Activated CD8-positive, alpha-beta memory T cell treated with anti-CD3 and anti-CD28 coated beads, Interleukin-2, amount 10 ng/mL, durations not matched to agents 7 days and 5 days (primary cell): ENCODE data around the gene TAS1R3. TPM values are rescaled to one million over a fixed set of nuclear protein-coding genes. Genes with fewer than 3 reads are reported as not detected.

Experiments used
- ATAC-seq: fragments of 150-1000 bp; cut with Tn5 transposase; one replicate; pipeline ENCODE4 v1.10.0; 2021; ENCODE audit warnings: moderate library complexity
- CTCF ChIA-PET: fragments of 350-600 bp; sonication (Branson Sonifier 250); formaldehyde crosslinking; loops from one replicate; lab custom pipeline; 2021; ENCODE audit warnings: antibody characterized with exemption; lab: Charles Lee
- DNase-seq: peaks from one replicate; pipeline ENCODE4 v3.0.0-alpha.2; 2020
- H3K27ac Mint-ChIP-seq: one replicate; pipeline ENCODE4 v1.8.0; 2021; ENCODE audit warnings: mild to moderate bottlenecking, mixed read lengths
- H3K27me3 Mint-ChIP-seq: one replicate; pipeline ENCODE4 v1.8.0; 2021; ENCODE audit warnings: mixed read lengths
- H3K36me3 Mint-ChIP-seq: one replicate; pipeline ENCODE4 v1.8.0; 2021; ENCODE audit warnings: mild to moderate bottlenecking, mixed read lengths
- H3K4me1 Mint-ChIP-seq: one replicate; pipeline ENCODE4 v1.8.0; 2021; ENCODE audit warnings: mixed read lengths
- H3K4me3 Mint-ChIP-seq: one replicate; pipeline ENCODE4 v1.8.0; 2021; ENCODE audit warnings: mild to moderate bottlenecking, moderate library complexity, mixed read lengths
- H3K9me3 Mint-ChIP-seq: one replicate; pipeline ENCODE4 v1.8.0; 2022; ENCODE audit warnings: low read depth, mixed read lengths
- total RNA-seq, 2 experiments: library from RNA; stranded (reverse); gene quantifications; one replicate each; pipeline ENCODE4 v1.2.3, GENCODE V29; 2021

Gene TAS1R3
- total RNA-seq, 2 experiments from 2014 or later: 0.77 to 0.82 TPM

- Mint-ChIP-seq H3K4me3 (peak overlapping the region; percentile 71), H3K4me1 (peaks cover 19% of the 10 kb centered on the region), H3K27me3 (peaks cover 3% of the 10 kb centered on the region), H3K9me3 (no peaks in the 10 kb centered on the region), H3K27ac (no peak overlapping the region), H3K36me3 (no peaks in the 10 kb centered on the region)
- no peak for ATAC-seq
- DNase-seq: no peak
- CTCF ChIA-PET: interaction anchor here (1.1 to 1.9 kb wide), 4 partner anchors 24 to 52 kb away, joined by 5 to 16 read pairs (median 8); partner anchors contain the start of gene CCNL2
These were observed 16.0 kb downstream of the TAS1R3 start for GRCh38 chr1:1347026-1347595.

GRCh38 chr1:1347663-1348419, 16.8 kb downstream of the TAS1R3 start:
- peak overlapping the region; percentile 71 for H3K4me3 Mint-ChIP-seq
- no peaks in the 10 kb centered on the region for H3K9me3 Mint-ChIP-seq
- CTCF ChIA-PET: interaction anchor here (1.0 to 1.9 kb wide), 7 partner anchors 23 to 226 kb away, joined by 3 to 16 read pairs (median 6); partner anchors contain the start of genes AURKAIP1 and CCNL2

GRCh38 chr1:1348420-1349255, 17.6 kb downstream of the TAS1R3 start:
- Mint-ChIP-seq H3K36me3 (no peaks in the 10 kb centered on the region), H3K4me1 (peaks cover 23% of the 10 kb centered on the region), H3K9me3 (no peaks in the 10 kb centered on the region), H3K4me3 (peak overlapping the region; percentile 71), H3K27ac (peak overlapping the region; percentile 24), H3K27me3 (peaks cover 18% of the 10 kb centered on the region)
- DNase-seq (no peak), ATAC-seq (peak; percentile 50)
- CTCF ChIA-PET: interaction anchor here (1.0 to 1.9 kb wide), 7 partner anchors 23 to 227 kb away, joined by 3 to 16 read pairs (median 6); partner anchors contain the start of genes AURKAIP1 and CCNL2

More at GRCh38 chr1:1347663-1348419, 16.8 kb downstream of the TAS1R3 start:
- Mint-ChIP-seq H3K36me3 (no peaks in the 10 kb centered on the region), H3K4me1 (peaks cover 23% of the 10 kb centered on the region), H3K27ac (no peak overlapping the region), H3K27me3 (peaks cover 10% of the 10 kb centered on the region)
- DNase-seq (no peak), ATAC-seq (no peak)

- Mint-ChIP-seq H3K27me3 (peaks cover 25% of the 10 kb centered on the region), H3K4me1 (peaks cover 25% of the 10 kb centered on the region), H3K4me3 (peak within 1 kb of the TSS; percentile 71), H3K27ac (peak within 1 kb of the TSS; percentile 24), H3K9me3 (no peaks in the 10 kb centered on the region), H3K36me3 (no peaks in the 10 kb centered on the region)
- ATAC-seq: peak; percentile 83
- peak; percentile 79 for DNase-seq
- CTCF ChIA-PET: interaction anchor here (1.2 to 1.8 kb wide), 3 partner anchors 22 to 92 kb away, joined by 3 to 16 read pairs (median 16); partner anchors contain the start of gene AURKAIP1
These were observed 18.4 kb downstream of the TAS1R3 start, which contains the start of gene DVL1 for GRCh38 chr1:1349256-1350012. Gene DVL1, minus strand, starts transcription at chr1:1349418. Its CDS starts 353 bp downstream, at chr1:1349065.

- peaks cover 25% of the 10 kb centered on the region for H3K27me3 Mint-ChIP-seq
- CTCF ChIA-PET: interaction anchor here (1.7 to 5.0 kb wide), 2 partner anchors 19 to 89 kb away, joined by 3 to 42 read pairs; no protein-coding TSS in a partner anchor
- H3K9me3 Mint-ChIP-seq: no peaks in the 10 kb centered on the region
- no peak for ATAC-seq
- H3K27ac Mint-ChIP-seq: no peak overlapping the region
- peaks cover 19% of the 10 kb centered on the region for H3K4me1 Mint-ChIP-seq
- H3K36me3 Mint-ChIP-seq: no peaks in the 10 kb centered on the region
- peak overlapping the region; percentile 37 for H3K4me3 Mint-ChIP-seq
- no peak for DNase-seq
These were observed 20.7 kb downstream of the TAS1R3 start for GRCh38 chr1:1351511-1352427.

GRCh38 chr1:1352786-1353388, 21.8 kb downstream of the TAS1R3 start:
- Mint-ChIP-seq H3K4me1 (peaks cover 10% of the 10 kb centered on the region), H3K27me3 (peaks cover 25% of the 10 kb centered on the region), H3K9me3 (no peaks in the 10 kb centered on the region), H3K36me3 (no peaks in the 10 kb centered on the region), H3K4me3 (no peak overlapping the region), H3K27ac (no peak overlapping the region)
- no peak for DNase-seq
- ATAC-seq: no peak
- CTCF ChIA-PET: interaction anchor here (1.0 to 5.0 kb wide), 3 partner anchors 17 to 88 kb away, joined by 3 to 42 read pairs (median 3); partner anchors contain the start of gene CCNL2

GRCh38 chr1:1353389-1354151, 22.5 kb downstream of the TAS1R3 start:
- peaks cover 7% of the 10 kb centered on the region for H3K4me1 Mint-ChIP-seq
- no peak overlapping the region for H3K27ac Mint-ChIP-seq
- peaks cover 25% of the 10 kb centered on the region for H3K27me3 Mint-ChIP-seq
- no peaks in the 10 kb centered on the region for H3K9me3 Mint-ChIP-seq
- no peak overlapping the region for H3K4me3 Mint-ChIP-seq
- ATAC-seq (no peak), DNase-seq (no peak)
- CTCF ChIA-PET: interaction anchor here (1.0 to 5.0 kb wide), 3 partner anchors 17 to 87 kb away, joined by 3 to 42 read pairs (median 3); partner anchors contain the start of gene CCNL2
- no peaks in the 10 kb centered on the region for H3K36me3 Mint-ChIP-seq

- no peak for DNase-seq
- Mint-ChIP-seq H3K36me3 (no peaks in the 10 kb centered on the region), H3K4me1 (peaks cover 15% of the 10 kb centered on the region), H3K4me3 (no peak overlapping the region), H3K27me3 (peaks cover 25% of the 10 kb centered on the region), H3K27ac (no peak overlapping the region), H3K9me3 (no peaks in the 10 kb centered on the region)
- CTCF ChIA-PET: interaction anchor here (5.0 kb wide), 1 partner anchor 16 kb away, joined by 42 read pairs; no protein-coding TSS in a partner anchor
- ATAC-seq: no peak
These were observed 23.5 kb downstream of the TAS1R3 start for GRCh38 chr1:1354271-1355247.

- Mint-ChIP-seq H3K4me3 (no peak overlapping the region), H3K4me1 (peaks cover 15% of the 10 kb centered on the region), H3K36me3 (no peaks in the 10 kb centered on the region), H3K27ac (no peak overlapping the region), H3K9me3 (no peaks in the 10 kb centered on the region), H3K27me3 (peaks cover 25% of the 10 kb centered on the region)
- no peak for DNase-seq
- CTCF ChIA-PET: interaction anchor here (5.0 kb wide), 1 partner anchor 15 kb away, joined by 42 read pairs; no protein-coding TSS in a partner anchor
- ATAC-seq: no peak
These were observed 24.3 kb downstream of the TAS1R3 start for GRCh38 chr1:1355416-1355815.
